Right ventricle myocardium superior (tissue), 1 donor: ENCODE measurements around the gene RFC5. TPM values are rescaled to one million over a fixed set of nuclear protein-coding genes. Genes with fewer than 3 reads are reported as not detected.
A peak's percentile ranks its signal among the peaks of the same experiment; 100 is the strongest.
"Not testable (repeated sequence)": the region's sequence is repeated elsewhere in the genome, so short reads cannot be mapped to it uniquely, and the experiment has no call there.

Source experiments
- ATAC-seq: fragments of 200-7000 bp; cut with Tn5 transposase; one replicate; pipeline ENCODE4 v1.9.1; 2020; ENCODE audit warnings: mild to moderate bottlenecking; ENCODE audit not compliant: poor library complexity
- DNase-seq: peaks from one replicate; pipeline ENCODE4 v3.0.0-alpha.2; 2020
- intact Hi-C: fragments of 100-400 bp; cut with DNase I; formaldehyde crosslinking; loops from one replicate; pipeline ENCODE4 v1.11.2; 2022
- total RNA-seq: library from RNA; stranded (reverse); fragmentation: NEBNext Ultra II Directional; extraction: Animal tissue kit (Norgen Biotek cat#: 25700); gene quantifications from one replicate; pipeline ENCODE4 v1.2.1, GENCODE V29; 2021
- donor health status: DM: no; HTN: yes; CAD: no; lungs with severe emphysema.

Gene RFC5
- total RNA-seq, 1 donor from 2014 or later, result 3.5 TPM

DNA sequence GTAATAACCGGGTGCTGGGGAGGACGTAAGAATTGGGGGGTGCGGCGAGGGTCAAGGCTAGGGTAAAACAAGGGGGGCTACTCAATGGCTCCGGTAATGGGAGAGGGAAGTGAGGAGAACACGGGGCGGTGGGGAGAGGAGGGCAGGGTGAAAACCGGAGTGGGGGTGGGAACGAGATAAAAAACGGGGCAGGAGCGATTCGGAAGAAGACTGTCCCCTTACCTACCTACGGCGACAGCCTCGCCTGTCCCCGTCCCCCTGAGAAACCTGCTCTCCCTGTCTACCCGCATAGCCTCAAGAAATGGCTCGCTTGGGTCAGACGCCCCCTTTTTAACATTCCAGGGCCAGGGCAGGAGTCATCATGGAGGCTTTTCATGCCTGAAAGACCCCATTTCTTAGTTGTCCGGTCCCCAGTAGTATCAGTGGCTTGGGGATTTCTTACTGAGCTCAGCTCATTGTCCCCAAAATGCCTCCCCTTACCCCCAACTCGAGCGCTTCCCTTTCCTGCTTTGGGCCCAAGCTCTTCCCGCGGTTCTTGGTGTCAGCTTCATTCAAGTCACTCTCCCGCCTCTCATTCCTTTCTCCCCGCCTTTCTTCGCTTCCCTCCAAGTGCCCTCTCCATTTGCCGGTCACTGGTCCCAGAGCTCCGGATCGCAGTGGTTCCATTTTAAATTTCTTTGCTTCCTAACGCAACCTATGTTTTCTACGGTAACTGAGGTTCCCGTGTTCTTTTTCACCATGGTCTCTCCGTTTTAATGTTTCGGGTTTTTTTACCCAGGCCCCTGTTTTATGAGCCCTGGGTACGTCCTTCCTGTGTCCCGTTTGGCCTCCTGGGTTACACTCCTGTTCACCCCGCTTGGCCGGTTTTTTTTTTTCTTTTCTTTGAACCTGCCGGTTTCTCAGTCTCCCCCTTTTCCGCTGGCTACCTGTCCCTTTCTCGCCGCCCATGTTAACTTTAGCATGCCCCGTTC is 45.7 kb downstream of the RFC5 start:
- DNase-seq (no peak), ATAC-seq (peak; percentile 62)
- intact Hi-C loops, result no loop called here

DNA sequence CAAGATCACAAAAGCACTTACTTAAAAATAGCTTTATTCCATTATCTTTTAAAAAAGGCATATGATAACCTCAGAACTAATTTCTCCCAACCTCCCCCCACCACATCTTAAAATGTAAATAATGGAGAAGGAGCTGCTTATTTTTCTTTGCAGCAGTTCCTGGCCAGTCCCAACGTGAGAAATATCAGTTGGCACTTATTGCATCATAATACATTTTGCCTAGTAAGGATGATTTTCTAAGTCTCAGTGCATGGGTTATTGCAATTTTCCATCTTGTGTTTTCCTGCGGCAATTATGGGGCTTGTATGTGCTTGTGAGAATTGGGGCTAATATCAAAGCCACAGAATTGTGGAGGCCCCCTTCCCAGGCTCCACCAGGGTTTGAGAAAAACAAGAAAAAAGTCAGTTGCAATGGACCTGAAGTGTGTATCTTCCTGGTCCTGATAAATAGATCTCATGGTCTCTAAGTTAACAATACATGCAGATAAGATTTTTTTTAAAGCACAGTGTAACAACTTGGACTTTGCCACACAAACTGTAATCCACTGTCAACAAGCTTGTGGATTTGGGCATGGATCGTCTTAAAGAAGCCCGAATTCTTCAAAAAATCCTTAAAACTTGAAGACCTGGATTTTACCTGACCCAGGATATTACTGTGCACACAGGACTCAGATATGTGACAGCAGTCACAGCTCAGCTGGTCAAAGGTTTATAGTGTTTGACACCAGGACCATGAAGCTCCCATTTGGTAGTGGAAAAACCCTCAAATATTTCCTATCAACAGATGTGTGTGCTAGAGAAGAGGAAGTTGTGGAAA is 47.3 kb downstream of the RFC5 start:
- ATAC-seq (no peak), DNase-seq (no peak)
- intact Hi-C loops, result no loop called here

DNA sequence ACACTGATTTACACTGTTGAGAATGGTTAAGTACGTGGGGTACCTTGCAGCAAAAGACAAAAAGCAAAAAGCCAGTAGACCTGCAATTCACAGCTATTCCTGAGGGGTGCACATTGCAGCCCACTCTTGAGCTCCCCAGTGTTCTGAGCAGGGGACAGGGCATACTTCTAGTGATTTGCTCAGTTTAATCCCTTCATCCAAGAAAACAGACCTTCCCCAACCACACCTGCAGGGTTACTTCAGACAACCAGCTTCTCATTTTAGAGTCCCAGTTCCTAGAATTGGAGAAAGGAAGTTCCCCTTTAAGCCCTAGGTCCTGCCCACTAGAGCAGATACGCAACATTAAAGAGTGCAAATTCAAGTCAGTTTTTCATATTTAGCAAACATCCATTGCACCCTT is 48.1 kb downstream of the RFC5 start:
- DNase-seq (no peak), ATAC-seq (no peak)
- intact Hi-C loops, result no loop called here

DNA sequence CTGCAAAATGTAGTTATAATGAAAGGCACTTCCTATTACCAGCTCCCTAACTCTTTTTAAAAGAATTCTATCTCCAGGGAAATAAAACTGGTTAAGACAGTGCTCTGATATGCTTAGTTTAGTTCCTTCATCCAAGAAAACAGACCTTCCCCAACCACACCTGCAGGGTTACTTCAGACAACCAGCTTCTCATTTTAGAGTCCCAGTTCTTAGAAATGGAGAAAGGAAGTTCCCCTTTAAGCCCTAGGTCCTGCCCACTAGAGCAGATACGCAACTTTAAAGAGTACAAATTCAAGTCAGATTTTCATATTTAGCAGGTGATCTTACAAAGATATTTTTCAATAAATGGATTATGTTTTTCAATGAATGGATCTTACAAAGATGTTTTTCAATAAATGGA is 48.9 kb downstream of the RFC5 start:
- intact Hi-C loops, result no loop called here
- DNase-seq (no peak), ATAC-seq (no peak)

DNA sequence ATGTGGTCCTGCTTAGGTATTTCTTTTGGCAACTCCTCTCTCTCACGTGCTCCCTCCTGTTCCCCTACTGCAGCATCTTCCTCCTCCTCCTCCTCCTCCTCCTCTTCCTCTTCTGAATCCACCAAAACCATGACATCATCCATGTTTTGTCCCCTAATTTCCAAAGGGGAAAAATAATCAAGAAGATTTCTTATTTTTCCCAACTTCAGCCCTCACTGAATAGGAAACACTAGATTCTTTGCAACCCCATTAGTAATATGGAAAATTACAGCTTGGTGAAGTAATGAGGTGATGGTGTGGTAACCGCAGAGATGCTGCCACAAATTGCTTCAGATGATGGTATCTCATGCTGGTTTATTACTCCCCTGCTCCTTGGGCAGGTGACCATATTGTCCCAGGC is 51.9 kb downstream of the RFC5 start:
- DNase-seq (no peak), ATAC-seq (no peak)
- intact Hi-C loops, result no loop called here

DNA sequence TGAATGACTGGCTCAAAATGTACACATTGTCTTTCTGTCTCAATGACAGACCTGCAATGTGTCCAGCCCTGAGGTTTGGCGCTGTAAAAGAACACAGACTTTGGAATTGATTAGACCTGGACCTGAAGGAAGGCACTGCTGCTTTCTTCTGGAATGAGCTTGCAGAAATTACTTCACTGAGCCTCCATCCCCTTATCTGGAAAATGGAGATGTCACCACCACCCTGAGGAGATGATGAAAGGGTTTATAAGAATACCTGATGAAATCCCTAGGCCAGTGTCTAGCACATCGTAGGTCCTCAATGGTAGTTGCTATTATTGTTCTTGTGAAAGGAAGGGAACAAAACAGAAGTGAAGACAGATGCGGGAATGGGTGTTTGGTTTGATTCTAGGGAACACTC is 54.1 kb downstream of the RFC5 start:
- intact Hi-C loops, result no loop called here
- ATAC-seq, result no peak
- DNase-seq, result no peak

DNA sequence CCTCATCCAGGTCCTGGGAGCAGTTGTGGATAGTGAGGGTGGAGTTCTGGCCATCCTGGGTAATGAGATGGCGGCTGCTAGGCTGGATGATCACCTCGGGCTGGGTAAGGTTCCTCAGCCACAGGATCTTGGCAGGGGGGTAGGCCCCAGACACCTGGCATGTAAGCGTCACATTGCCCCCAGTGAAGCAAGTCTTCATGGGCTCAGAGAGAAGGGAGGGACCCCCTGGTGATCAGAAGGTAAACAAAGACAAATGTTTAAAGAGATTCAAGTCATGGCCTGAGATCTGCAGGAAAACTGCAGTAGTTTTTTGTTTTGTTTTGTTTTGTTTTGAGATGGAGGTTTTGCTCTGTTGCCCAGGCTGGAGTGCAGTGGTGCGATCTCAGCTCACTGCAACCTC is 57.3 kb downstream of the RFC5 start:
- DNase-seq, result no peak
- no peak for ATAC-seq
- intact Hi-C loops, result no loop called here

DNA sequence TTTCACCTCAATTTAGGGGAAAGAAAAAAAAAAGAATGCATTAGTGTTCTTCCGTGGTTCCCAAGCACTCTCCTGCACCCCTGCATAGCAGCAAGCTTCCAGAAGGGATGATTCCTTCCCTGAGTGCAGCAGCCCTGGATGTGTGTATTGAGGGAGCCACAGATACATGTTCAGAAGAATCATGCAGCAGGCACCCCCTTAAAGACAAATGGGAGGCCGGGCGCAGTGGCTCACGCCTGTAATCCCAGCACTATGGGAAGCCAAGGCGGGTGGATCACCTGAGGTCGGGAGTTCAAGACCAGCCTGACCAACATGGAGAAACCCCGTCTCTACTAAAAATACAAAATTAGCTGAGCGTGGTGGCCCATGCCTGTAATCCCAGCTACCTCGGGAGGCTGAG is 65.0 kb downstream of the RFC5 start:
- intact Hi-C loops, DNase-seq, ATAC-seq: not testable (repeated sequence)

Other genes with a start within 250 kb of the RFC5 start
- not detected for gene KSR2, start 47.7 kb upstream of the RFC5 start, total RNA-seq
- gene WSB2, start 44.5 kb downstream of the RFC5 start, total RNA-seq, result 98.1 TPM
- 12.0 TPM for gene VSIG10, start 87.3 kb downstream of the RFC5 start, total RNA-seq
- 498 TPM for gene PEBP1, start 119.4 kb downstream of the RFC5 start, total RNA-seq